Mammary microvascular endothelial cell (primary cell): ENCODE data around the gene FILIP1. TPM values are rescaled to one million over a fixed set of nuclear protein-coding genes. Genes with fewer than 3 reads are reported as not detected.

ENCODE experiments used
- total RNA-seq: library from RNA; depleted of rRNA; stranded (reverse); fragments of >200 nt; gene quantifications from 2 replicates; pipeline ENCODE4 v1.2.3, GENCODE V29; 2015

The FILIP1 gene
- 9.1 and 10.4 TPM in 2 replicates for total RNA-seq

GRCh38 chr6:75493400-75494064, at the start of gene FILIP1:
FILIP1 (minus strand) TSS chr6:75493800; CDS start chr6:75414972, 78,828 bp downstream.

DNA sequence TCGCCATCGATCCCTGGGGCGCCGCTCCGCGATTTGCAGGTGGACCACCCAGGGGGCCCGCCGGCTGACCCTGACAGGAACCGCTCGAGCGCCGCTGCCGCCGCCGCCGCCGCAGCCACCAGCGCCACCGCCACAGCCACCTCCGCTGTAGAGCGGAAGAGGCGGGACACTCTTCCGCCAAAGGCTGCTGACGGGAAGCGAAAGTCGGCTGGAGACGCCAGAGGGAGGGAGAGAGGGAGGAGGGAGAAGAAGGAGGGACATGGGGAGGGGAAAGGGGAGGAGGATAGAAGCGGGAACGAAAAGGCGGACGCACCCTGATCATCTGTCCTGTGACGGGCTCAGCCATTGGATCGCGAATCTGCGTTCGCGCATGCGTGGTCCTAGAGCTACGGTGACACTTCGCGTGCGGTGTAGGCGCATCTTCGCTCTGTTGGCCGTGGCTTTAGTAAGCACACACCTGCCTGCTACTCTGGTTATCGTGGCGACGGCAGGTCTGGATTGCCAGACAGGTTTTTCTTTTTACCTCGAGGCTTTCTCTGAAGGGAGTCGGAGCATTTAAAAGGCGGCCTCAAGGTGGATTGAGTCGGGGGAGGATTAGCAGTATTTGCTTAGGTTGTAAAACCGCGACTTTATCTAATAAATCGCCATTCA, 208.8 kb downstream of the FILIP1 start, which contains the start of gene TMEM30A:
TSS of gene TMEM30A (minus strand) at position 161 of the 651 bp plus-strand sequence. CDS start at position 7, 154 bp downstream.

DNA sequence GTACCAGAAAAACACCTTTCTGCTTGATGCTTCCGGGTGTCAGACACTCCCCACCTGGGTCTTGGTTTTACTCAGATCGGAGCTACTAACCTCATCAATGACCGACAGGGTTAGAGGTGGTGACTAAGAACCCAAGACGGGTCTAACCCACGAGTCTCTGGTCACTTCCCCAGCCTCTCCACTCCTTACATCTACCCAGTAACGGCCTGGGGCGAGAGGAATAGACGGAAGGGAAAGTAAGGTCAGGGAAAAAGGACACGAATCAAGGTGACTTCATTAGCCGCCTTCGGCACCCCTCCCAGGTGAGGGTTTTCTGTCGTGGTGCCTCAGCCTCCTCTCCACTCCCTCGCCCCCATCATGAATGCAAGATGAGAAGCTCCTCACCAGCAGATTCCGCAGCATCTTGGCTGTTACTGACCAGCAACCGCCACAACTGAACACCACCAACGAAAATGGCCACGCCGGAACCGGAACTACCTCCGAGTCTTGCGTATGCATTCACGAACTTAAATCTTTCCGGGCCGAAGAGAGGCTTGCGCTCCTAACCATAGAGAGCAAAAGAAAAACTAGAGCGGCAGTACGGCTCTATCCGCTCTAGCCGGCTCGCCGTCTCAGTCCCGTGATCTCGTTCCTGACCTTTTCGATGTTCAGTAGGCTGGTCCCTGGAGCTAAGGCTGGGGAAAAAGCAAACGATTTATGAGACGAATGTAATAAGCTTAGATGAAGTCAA, 250.1 kb downstream of the FILIP1 start, which contains the start of gene COX7A2:
TSS of gene COX7A2 (minus strand) at position 469 of the 730 bp plus-strand sequence. CDS start at position 402, 67 bp downstream.

Other genes starting within 250 kb of the FILIP1 start
- gene COX7A2, start 250.0 kb downstream of the FILIP1 start, total RNA-seq = 374 and 379 TPM in 2 replicates
- gene TMEM30A, start 209.0 kb downstream of the FILIP1 start, total RNA-seq = 106 and 107 TPM in 2 replicates
- gene SENP6, start 108.1 kb upstream of the FILIP1 start, total RNA-seq = 41.5 and 45.1 TPM in 2 replicates